Subcutaneous adipose tissue (tissue), 4 donors: Measurements from ENCODE around the gene ALDH4A1. TPM values are rescaled to one million over a fixed set of nuclear protein-coding genes. Genes with fewer than 3 reads are reported as not detected.

Experiments
- CTCF ChIP-seq: fragments of 450-650 bp; IDR thresholded peaks from one replicate; pipeline ENCODE4 v1.5.1; 2016; ENCODE audit warnings: low read depth, mild to moderate bottlenecking, control low read depth, antibody characterized with exemption, moderate library complexity
- total RNA-seq, 4 donors: library from RNA; depleted of rRNA; stranded (reverse); fragments of >200 nt; gene quantifications; one replicate each; pipeline ENCODE4 v1.1.0, GENCODE V29; 2016

ALDH4A1 gene
- total RNA-seq, 4 donors from 2014 or later: 24.1 to 167 (median 49.8) TPM

- no peak for TF ChIP-seq CTCF
These were observed 31.4 kb downstream of the ALDH4A1 start for GRCh38 chr1:18870957-18871356.

- TF ChIP-seq CTCF: no peak
These were observed 32.3 kb downstream of the ALDH4A1 start for GRCh38 chr1:18869847-18870594.

- no peak for TF ChIP-seq CTCF
These were observed 33.4 kb downstream of the ALDH4A1 start for GRCh38 chr1:18868801-18869424.

- no peak for TF ChIP-seq CTCF
These were observed 34.0 kb downstream of the ALDH4A1 start for GRCh38 chr1:18868354-18868753.

- no peak for TF ChIP-seq CTCF
These were observed 35.5 kb downstream of the ALDH4A1 start for GRCh38 chr1:18866846-18867245.

- no peak for TF ChIP-seq CTCF
These were observed 36.0 kb downstream of the ALDH4A1 start for GRCh38 chr1:18866314-18866713.

- no peak for TF ChIP-seq CTCF
These were observed 37.2 kb downstream of the ALDH4A1 start for GRCh38 chr1:18865176-18865575.
